NCI-H2171 (cell line): ENCODE data around the gene MYH8.

ENCODE experiments used
- DNase-seq: peaks from one replicate; lab custom pipeline; 2025; lab: John Stamatoyannopoulos, UW

MYH8 gene

GRCh38 chr17:10380631-10381408 lies 40.9 kb downstream of the MYH8 start:
- DNase-seq = no peak

GRCh38 chr17:10372906-10373305 lies 48.8 kb downstream of the MYH8 start, which contains the start of gene MYH13:
TSS of gene MYH13 (minus strand) at chr17:10373006. CDS start at chr17:10364530, 8,476 bp downstream.
- DNase-seq = no peak

- DNase-seq = no peak
Observed at GRCh38 chr17:10370016-10370608, 51.6 kb downstream of the MYH8 start.

GRCh38 chr17:10369239-10369638 lies 52.5 kb downstream of the MYH8 start:
- DNase-seq = no peak

GRCh38 chr17:10368561-10368960 lies 53.2 kb downstream of the MYH8 start:
- DNase-seq = no peak

GRCh38 chr17:10360578-10360977 lies 61.2 kb downstream of the MYH8 start:
- no peak for DNase-seq

GRCh38 chr17:10357768-10358167 lies 64.0 kb downstream of the MYH8 start:
- no peak for DNase-seq

GRCh38 chr17:10354651-10355050 lies 67.1 kb downstream of the MYH8 start:
- no peak for DNase-seq

- no peak for DNase-seq
Observed at GRCh38 chr17:10352893-10353292, 68.9 kb downstream of the MYH8 start.

- no peak for DNase-seq
Observed at GRCh38 chr17:10349403-10349802, 72.3 kb downstream of the MYH8 start.

GRCh38 chr17:10344816-10345215 lies 76.9 kb downstream of the MYH8 start:
- DNase-seq = no peak
